Dedifferentiated amniotic fluid mesenchymal stem cell (primary cell): Measurements from ENCODE around the gene MLF2.

Experiments
- DNase-seq: peaks from one replicate; pipeline ENCODE4 v3.0.0-alpha.2; 2016; ENCODE audit errors: extremely low spot score

The MLF2 gene

GRCh38 chr12:6752921-6753771 is at the start of gene MLF2:
MLF2 (minus strand) TSS chr12:6753141; CDS start chr12:6752334, 807 bp downstream.
- peak; percentile 99 for DNase-seq

GRCh38 chr12:6799147-6799546 is 46.2 kb upstream of the MLF2 start:
- DNase-seq = no peak

GRCh38 chr12:6796576-6796975 is 43.6 kb upstream of the MLF2 start:
- DNase-seq = no peak

- no peak for DNase-seq
These were observed 42.1 kb upstream of the MLF2 start for GRCh38 chr12:6795088-6795487.

- DNase-seq = no peak
These were observed 39.7 kb upstream of the MLF2 start for GRCh38 chr12:6792522-6793201.

- DNase-seq = no peak
These were observed 39.1 kb upstream of the MLF2 start for GRCh38 chr12:6791931-6792520.

- DNase-seq = no peak
These were observed 37.7 kb upstream of the MLF2 start for GRCh38 chr12:6790496-6791150.

GRCh38 chr12:6788972-6789924 is 36.3 kb upstream of the MLF2 start, which contains the start of gene CD4:
CD4 (plus strand) TSS chr12:6789528; CDS start chr12:6800139, 10,611 bp downstream.
- no peak for DNase-seq

- no peak for DNase-seq
These were observed 34.4 kb upstream of the MLF2 start for GRCh38 chr12:6787309-6787708.

GRCh38 chr12:6786416-6787094 is 33.6 kb upstream of the MLF2 start:
- DNase-seq = no peak

- no peak for DNase-seq
These were observed 31.8 kb upstream of the MLF2 start for GRCh38 chr12:6784761-6785160.

GRCh38 chr12:6784296-6784695 is 31.4 kb upstream of the MLF2 start:
- DNase-seq = no peak

GRCh38 chr12:6783828-6784227 is 30.9 kb upstream of the MLF2 start:
- no peak for DNase-seq

GRCh38 chr12:6782850-6783566 is 30.1 kb upstream of the MLF2 start:
- DNase-seq = no peak

GRCh38 chr12:6782119-6782518 is 29.2 kb upstream of the MLF2 start:
- no peak for DNase-seq

GRCh38 chr12:6780573-6780972 is 27.6 kb upstream of the MLF2 start:
- DNase-seq = no peak

GRCh38 chr12:6779708-6780432 is 26.9 kb upstream of the MLF2 start:
- no peak for DNase-seq

- peak; percentile 89 for DNase-seq
These were observed 25.9 kb upstream of the MLF2 start for GRCh38 chr12:6778574-6779550.
